Stomach smooth muscle (tissue), 2 donors: Measurements from ENCODE around the gene ZNF618.

Source experiments
- H3K27ac ChIP-seq: one replicate; pipeline ENCODE4 v1.7.0; 2013; ENCODE audit warnings: mild to moderate bottlenecking, low read length, inconsistent platforms
- H3K27me3 ChIP-seq, 2 donors: one replicate each; pipeline ENCODE4 v1.7.0; 2013; ENCODE audit warnings: low read length in 2 of 2; ENCODE audit not compliant: insufficient read depth in 2 of 2, control insufficient read depth in 1 of 2
- H3K36me3 ChIP-seq, 2 donors: one replicate each; pipeline ENCODE4 v1.7.0; 2013; ENCODE audit warnings: low read length in 2 of 2; ENCODE audit not compliant: control insufficient read depth in 2 of 2, insufficient read depth in 2 of 2
- H3K4me1 ChIP-seq: one replicate; pipeline ENCODE4 v1.7.0; 2013; ENCODE audit warnings: low read length; ENCODE audit not compliant: control insufficient read depth, insufficient read depth
- H3K4me3 ChIP-seq, 2 donors: one replicate each; pipeline ENCODE4 v1.7.0; 2013; ENCODE audit warnings: low read length in 2 of 2
- H3K9ac ChIP-seq, 2 donors: one replicate each; pipeline ENCODE4 v1.7.0; 2013; ENCODE audit warnings: low read length in 2 of 2, mild to moderate bottlenecking in 1 of 2
- H3K9me3 ChIP-seq, 2 donors: one replicate each; pipeline ENCODE4 v1.7.0; 2013; ENCODE audit warnings: low read length in 2 of 2; ENCODE audit not compliant: control insufficient read depth in 2 of 2
- donor health status: healthy.
- donor health status: Pancreatic carcinoma.

ZNF618 gene

GRCh38 chr9:114102484-114102883 is 226.4 kb downstream of the ZNF618 start:
- Histone ChIP-seq H3K4me1 (peaks cover 11% of the 10 kb centered on the region), H3K9ac (no peak overlapping the region), H3K36me3 (no peaks in the 10 kb centered on the region), H3K27ac (no peak overlapping the region), H3K27me3 (peaks cover 8 to 20% of the 10 kb centered on the region in 2 donors), H3K4me3 (no peak overlapping the region), H3K9me3 (peaks cover 0 to 6% of the 10 kb centered on the region in 2 donors)

- Histone ChIP-seq H3K9ac (no peak overlapping the region), H3K4me3 (no peak overlapping the region), H3K36me3 (no peaks in the 10 kb centered on the region), H3K4me1 (no peaks in the 10 kb centered on the region), H3K9me3 (peaks cover 0 to 6% of the 10 kb centered on the region in 2 donors), H3K27ac (no peak overlapping the region), H3K27me3 (no peaks in the 10 kb centered on the region)
Observed at GRCh38 chr9:114105236-114105635, 229.1 kb downstream of the ZNF618 start.
